NOMO-1 (cell line): ENCODE data around the gene ZSWIM8.
A peak's percentile ranks its signal among the peaks of the same experiment; 100 is the strongest.
"Not testable (repeated sequence)": the region's sequence is repeated elsewhere in the genome, so short reads cannot be mapped to it uniquely, and the experiment has no call there.

ENCODE experiments used
- DNase-seq, 2 experiments: peaks; one replicate each; lab custom pipeline; 2025; ENCODE audit not compliant: unreplicated experiment in 2 of 2; lab: John Stamatoyannopoulos, UW

The ZSWIM8 gene

DNA sequence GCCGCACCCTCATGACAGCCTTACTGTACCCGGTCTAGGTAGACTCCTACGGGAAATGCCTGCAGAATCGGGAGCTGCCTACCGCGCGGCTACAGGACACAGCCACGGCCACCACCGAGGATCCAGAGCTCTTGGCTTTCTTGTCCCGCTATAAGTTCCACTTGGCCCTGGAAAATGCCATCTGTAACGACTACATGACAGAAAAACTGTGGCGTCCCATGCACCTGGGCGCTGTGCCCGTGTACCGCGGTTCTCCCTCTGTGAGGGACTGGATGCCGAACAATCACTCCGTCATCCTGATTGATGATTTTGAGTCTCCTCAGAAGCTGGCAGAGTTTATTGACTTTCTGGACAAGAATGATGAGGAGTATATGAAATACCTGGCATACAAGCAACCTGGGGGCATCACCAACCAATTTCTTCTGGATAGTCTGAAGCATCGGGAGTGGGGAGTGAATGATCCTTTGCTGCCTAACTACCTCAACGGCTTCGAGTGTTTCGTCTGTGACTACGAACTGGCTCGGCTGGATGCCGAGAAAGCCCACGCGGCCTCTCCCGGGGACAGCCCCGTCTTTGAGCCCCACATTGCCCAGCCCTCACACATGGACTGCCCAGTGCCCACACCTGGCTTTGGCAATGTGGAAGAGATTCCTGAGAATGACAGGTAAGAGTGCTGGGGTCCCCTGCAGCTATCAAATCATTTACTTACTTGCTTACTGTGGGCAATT lies 12.1 kb upstream of the ZSWIM8 start:
- no peak for DNase-seq

DNA sequence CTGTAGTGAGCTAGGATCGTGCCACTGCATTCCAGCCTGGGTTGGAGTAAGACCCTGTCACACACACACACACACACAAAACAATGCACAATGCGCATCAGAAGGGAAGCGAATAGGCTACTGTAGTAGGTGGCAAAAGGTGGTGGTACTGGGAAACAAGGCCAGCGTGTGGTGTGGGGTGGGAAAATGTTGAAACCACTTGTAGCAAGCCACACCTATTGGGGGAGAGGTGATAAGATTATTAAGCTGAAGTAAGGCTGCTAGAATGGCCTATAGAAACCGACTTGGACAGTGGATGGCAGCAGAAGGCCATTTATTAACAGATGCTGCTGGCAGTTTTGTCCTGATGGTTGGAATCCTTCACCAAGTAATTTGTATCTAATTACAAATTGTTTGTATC lies 10.8 kb upstream of the ZSWIM8 start:
- DNase-seq, result peak in 1 of 2 experiments; percentile 24

DNA sequence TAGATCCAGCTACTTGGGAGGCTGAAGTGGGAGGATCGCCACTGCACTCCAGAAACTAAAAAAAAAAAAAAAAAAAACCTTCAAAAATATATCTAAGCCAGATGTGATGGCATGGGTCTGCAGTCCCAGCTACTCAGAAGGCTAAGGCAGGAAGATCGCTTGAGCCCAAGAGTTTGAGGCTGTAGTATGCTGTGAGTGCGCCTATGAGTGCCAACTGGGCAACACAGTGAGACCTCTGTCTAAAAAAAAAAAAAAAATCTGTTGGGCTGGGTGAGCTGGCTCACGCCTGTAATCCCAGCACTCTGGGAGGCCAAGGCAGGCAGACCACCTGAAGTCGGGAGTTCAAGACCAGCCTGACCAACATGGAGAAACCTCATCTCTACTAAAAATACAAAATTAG lies 6.4 kb upstream of the ZSWIM8 start:
- DNase-seq, result no peak

- no peak for DNase-seq
These were observed 5.7 kb upstream of the ZSWIM8 start for GRCh38 chr10:73779539-73780197.

DNA sequence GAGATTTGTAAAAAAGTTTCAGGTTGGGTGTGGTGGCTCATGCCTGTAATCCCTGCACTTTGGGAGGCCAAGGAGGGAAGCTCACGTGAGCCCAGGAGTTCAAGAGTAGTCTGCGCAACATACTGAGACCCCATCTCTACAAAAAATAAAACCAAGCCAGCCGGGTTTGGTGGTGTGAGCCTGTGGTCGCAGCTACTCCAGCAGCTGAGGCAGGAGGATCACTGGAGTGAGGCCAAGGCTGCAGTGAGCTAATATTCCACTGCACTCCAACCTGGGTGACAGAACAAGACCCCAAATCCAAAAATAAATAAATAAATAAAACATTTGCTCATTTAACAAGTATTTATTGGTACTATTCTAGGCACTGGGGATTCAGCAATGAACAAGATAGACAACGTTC lies 5.1 kb upstream of the ZSWIM8 start:
- no peak for DNase-seq

- DNase-seq, result no peak
These were observed 4.4 kb upstream of the ZSWIM8 start for GRCh38 chr10:73780966-73781365.

GRCh38 chr10:73781548-73781878 lies 3.9 kb upstream of the ZSWIM8 start:
- no peak for DNase-seq

DNA sequence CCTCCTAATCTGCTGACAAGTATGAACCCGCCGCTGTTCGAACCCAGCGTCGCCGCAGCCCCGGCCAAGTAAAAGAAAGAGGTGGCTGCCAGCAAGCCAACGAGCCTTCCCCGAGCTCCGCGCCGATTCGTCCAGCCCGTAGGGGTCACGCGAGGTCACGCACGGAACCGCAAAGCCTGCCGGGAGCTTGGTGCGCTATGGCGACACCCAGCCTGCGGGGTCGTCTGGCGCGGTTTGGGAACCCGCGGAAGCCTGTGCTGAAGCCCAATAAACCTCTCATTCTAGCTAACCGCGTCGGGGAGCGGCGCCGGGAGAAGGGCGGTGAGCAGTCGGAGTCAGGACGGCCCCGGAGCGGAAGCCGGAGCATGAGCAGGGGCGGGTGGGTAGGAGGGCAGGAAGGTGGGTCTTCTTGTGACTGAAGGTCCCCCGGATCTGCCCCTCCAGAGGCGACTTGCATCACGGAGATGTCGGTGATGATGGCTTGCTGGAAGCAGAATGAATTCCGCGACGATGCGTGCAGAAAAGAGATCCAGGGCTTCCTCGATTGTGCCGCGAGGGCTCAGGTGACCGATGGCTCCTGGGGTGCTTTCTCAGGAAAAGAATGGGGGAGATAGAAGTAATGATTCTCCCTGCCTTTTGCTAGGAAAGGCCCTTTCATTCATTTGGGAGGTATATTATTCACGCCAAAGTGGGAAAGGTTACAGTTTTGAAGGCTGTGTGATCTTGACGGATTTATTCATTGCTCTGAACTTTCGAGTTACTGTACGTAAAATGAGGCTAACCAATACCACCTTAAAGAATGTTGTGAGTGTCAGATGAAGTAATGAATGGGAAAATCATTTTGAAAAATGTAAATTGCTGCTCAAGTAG lies 3.3 kb upstream of the ZSWIM8 start, which contains the start of gene CHCHD1:
CHCHD1 (plus strand) TSS at position 170 of the 870 bp plus-strand sequence; CDS start at position 198, 28 bp downstream.
- DNase-seq, result peak; percentile 81 to 87

- no peak for DNase-seq
These were observed 2.7 kb upstream of the ZSWIM8 start for GRCh38 chr10:73782749-73783085.

DNA sequence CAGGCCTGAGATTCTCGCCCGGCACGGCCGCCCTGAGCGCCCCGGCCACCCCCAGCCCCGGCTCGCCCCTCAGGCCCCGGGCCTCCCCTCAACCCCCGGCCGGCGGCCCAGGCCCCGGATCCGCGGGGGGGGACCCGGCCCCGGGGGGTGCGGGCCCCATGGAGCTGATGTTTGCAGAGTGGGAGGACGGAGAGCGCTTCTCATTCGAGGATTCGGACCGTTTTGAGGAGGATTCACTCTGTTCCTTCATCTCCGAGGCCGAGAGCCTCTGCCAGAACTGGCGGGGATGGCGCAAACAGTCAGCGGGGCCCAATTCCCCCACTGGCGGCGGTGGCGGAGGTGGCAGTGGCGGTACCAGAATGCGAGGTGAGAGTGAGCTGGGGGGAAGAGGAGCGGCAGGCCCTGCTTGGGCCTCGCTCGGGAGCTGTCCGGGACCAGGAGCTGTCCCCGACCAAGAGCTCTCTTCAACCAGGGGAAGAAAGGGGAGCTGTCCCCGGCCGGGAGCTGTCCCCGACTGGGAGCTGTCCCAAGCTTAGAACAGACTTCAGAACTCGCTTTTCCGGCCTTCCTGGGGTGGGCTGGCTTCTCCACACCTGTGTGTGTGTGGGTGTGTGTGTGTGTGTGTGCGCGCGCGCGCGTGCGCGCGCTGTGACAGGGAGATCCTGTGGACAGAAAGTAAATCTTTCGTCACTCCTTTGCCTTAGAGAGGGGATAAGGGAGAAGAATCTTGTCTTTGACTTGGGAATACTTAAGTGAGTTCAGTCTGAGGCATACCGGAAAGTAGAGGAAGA lies 510 bp downstream of the ZSWIM8 start:
- peak; percentile 11 to 32 for DNase-seq

GRCh38 chr10:73786512-73786885 lies 1.1 kb downstream of the ZSWIM8 start:
- no peak for DNase-seq

DNA sequence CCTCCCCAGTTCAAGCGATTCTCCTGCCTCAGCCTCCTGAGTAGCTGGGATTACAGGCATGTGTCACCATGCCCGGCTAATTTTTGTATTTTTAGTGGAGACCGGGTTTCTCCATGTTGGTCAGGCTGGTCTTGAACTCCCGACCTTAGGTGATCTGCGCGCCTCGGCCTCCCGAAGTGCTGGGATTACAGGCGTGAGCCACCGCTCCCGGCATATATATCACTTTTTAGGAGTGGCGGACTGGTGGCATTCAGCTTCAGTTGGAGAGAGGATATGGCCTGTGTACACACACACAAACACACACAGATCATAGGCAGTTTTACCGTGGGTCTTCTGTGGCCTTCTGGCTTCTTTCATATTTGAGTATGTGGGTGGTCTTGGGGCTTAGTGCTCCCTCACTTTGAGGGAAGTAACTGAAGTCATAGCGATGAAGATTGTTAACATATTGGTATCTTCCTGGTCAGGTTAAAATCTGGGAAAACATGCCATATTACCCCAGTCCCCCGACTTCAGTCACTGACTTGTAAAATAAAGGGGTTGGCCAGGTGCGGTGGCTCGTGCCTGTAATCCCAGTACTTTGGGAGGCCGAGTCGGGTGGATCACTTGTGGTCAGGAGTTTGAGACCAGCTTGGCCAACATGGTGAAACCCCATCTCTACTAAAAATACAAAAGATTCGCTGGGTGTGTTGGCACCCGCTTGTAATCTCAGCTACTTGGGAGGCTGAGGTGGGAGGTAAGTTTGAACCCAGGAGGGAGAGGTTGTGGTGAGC lies 1.8 kb downstream of the ZSWIM8 start:
- DNase-seq, result not testable (repeated sequence)

- no peak for DNase-seq
These were observed 3.7 kb downstream of the ZSWIM8 start for GRCh38 chr10:73788864-73789658.

DNA sequence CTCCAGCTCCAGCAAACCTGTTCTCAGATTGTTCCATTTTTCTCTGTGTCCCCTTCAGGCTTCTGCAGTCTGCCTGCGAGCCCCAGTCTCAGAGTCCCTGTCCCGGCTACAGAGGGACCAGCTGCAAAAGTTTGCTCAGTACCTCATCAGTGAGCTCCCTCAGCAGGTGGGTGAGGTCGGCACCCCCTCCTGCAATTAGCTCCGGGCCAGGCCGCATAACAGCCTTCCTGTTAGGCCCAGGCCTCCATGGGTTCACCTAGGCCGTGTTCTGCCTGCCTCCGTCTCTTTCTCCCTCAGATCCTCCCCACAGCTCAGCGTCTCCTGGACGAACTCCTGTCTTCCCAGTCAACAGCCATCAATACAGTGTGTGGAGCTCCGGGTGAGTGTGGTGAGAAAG lies 4.3 kb downstream of the ZSWIM8 start:
- DNase-seq, result no peak

DNA sequence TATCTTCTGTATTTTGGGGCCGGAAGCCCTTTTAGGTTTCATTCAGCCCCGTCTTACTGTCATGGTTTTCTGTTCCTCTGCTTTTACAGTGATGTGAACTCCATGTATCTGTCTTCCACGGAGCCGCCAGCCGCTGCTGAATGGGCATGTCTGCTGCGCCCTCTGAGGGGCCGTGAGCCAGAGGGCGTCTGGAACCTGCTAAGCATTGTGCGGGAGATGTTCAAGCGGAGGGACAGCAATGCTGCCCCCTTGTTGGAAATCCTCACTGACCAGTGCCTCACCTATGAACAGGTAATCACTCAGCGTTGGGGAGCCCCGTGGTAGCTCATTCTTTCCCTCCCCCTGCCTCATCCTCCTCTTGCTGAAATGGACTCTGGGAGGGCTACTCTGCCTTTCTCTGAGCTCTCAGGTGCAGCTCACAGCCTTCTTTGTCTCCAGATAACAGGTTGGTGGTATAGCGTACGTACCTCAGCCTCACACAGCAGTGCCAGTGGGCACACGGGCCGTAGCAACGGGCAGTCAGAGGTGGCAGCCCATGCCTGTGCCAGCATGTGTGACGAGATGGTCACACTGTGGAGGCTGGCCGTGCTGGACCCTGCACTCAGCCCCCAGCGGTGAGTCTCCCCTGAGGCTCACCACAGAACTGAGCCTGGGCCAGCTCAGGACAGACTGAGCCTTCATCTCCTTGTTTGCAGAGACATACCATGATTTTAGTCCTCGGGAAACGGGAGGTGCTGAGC lies 5.7 kb downstream of the ZSWIM8 start:
- DNase-seq, result no peak

- DNase-seq, result no peak
These were observed 6.5 kb downstream of the ZSWIM8 start for GRCh38 chr10:73791871-73792400.

GRCh38 chr10:73793456-73793855 lies 8.1 kb downstream of the ZSWIM8 start:
- no peak for DNase-seq

- DNase-seq, result not testable (repeated sequence)
These were observed 10.1 kb downstream of the ZSWIM8 start for GRCh38 chr10:73795491-73795890.
